Esophagus (tissue), 2 donors: ENCODE measurements around the gene AIFM3. TPM values are rescaled to one million over a fixed set of nuclear protein-coding genes. Genes with fewer than 3 reads are reported as not detected.

Experiments
- H3K27ac ChIP-seq, 2 donors: one replicate each; pipeline ENCODE4 v1.5.1; 2013; ENCODE audit warnings: low read depth in 2 of 2, mild to moderate bottlenecking in 2 of 2, inconsistent platforms in 1 of 2, low read length in 1 of 2, moderate library complexity in 1 of 2
- H3K27me3 ChIP-seq, 2 donors: one replicate each; pipeline ENCODE4 v1.6.1; 2013; ENCODE audit warnings: low read length in 2 of 2, control low read depth in 1 of 2, mild to moderate bottlenecking in 1 of 2; ENCODE audit not compliant: insufficient read depth in 2 of 2, control insufficient read depth in 1 of 2
- H3K36me3 ChIP-seq, 2 donors: one replicate each; pipeline ENCODE4 v1.6.1; 2013; ENCODE audit warnings: low read length in 1 of 2; ENCODE audit not compliant: control insufficient read depth in 2 of 2, insufficient read depth in 2 of 2
- H3K4me1 ChIP-seq, 2 donors: one replicate each; pipeline ENCODE4 v1.6.1; 2013; ENCODE audit warnings: low read length in 1 of 2; ENCODE audit not compliant: control insufficient read depth in 2 of 2, insufficient read depth in 2 of 2
- H3K4me3 ChIP-seq, 2 donors: one replicate each; pipeline ENCODE4 v1.5.1; 2013; ENCODE audit warnings: low read length in 2 of 2, mild to moderate bottlenecking in 2 of 2, low read depth in 1 of 2, moderate library complexity in 1 of 2
- H3K9me3 ChIP-seq, 2 donors: one replicate each; pipeline ENCODE4 v1.6.1; 2013; ENCODE audit warnings: mild to moderate bottlenecking in 2 of 2, low read depth in 1 of 2, low read length in 1 of 2, moderate library complexity in 1 of 2; ENCODE audit not compliant: control insufficient read depth in 2 of 2, insufficient read depth in 1 of 2
- WGBS, 2 donors: extraction: QIAGEN DNeasy Blood & Tissue Kit; methylation state at CpG; one replicate each; pipeline ENCODE4 v1.1.7; 2013; 5-methylcytosine and 5-hydroxymethylcytosine counted together
- polyA plus RNA-seq, 2 donors: library from polyadenylated mRNA; stranded (reverse); fragments of 200-250 nt; gene quantifications; one replicate each; pipeline ENCODE4 v1.2.3, GENCODE V29; 2013
- donor health status: healthy with polysubstance abuse.
- donor health status: Bipolar disorder and iron deficiency.

Gene AIFM3
- polyA plus RNA-seq, 2 donors: 1.1 to 1.7 TPM

DNA sequence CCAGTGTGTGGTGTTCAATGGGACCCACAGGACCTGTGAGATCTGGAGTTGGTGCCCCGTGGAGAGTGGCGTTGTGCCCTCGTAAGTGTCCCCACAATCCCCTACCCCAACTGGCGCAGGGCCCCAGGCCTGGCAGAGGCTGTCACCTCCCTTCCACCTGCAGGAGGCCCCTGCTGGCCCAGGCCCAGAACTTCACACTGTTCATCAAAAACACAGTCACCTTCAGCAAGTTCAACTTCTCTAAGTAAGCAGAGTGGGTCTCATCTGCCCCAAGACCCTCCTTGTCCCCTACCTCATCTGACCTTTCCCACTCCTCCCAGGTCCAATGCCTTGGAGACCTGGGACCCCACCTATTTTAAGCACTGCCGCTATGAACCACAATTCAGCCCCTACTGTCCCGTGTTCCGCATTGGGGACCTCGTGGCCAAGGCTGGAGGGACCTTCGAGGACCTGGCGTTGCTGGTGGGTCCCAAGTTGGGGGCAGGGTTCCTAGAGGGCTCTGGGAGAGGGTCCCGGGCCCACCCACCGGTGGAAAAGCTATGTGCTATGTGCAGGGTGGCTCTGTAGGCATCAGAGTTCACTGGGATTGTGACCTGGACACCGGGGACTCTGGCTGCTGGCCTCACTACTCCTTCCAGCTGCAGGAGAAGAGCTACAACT lies 56.0 kb downstream of the AIFM3 start:
- H3K36me3 ChIP-seq: no peaks in the 10 kb centered on the region
- 82 to 85% methylated on average over 13 of the region's 13 CpGs for WGBS, 2 donors

DNA sequence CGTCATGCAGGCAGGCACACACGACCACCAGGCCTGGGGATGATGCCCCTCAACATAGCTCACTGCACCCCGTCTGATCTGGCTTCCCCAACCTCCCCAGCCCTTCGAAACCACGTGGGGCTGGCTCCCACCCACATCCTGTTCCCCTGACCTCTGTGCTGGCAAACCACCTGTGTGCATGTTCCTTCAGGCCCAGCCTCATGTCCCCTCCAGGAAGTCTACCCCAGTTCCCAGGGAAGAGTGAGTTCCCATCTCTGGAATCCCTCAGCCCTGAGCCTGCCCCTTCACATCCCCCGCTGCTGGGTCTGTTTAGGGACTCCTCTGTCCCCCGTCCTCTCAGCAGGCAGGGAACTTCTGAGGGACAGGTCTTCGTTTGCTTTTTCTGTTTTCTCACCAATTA lies 58.2 kb downstream of the AIFM3 start:
- Histone ChIP-seq H3K27me3 (no peaks in the 10 kb centered on the region), H3K27ac (peak overlapping the region in 1 of 2 donors; percentile 65), H3K9me3 (no peaks in the 10 kb centered on the region), H3K4me1 (peaks cover 2 to 22% of the 10 kb centered on the region in 2 donors), H3K36me3 (no peaks in the 10 kb centered on the region), H3K4me3 (no peak overlapping the region)
- WGBS, 2 donors: 50 to 51% methylated on average over 8 of the region's 8 CpGs

More for the DNA sequence above, 56.0 kb downstream of the AIFM3 start:
- no peak overlapping the region for H3K27ac ChIP-seq
- no peaks in the 10 kb centered on the region for H3K27me3 ChIP-seq
- H3K9me3 ChIP-seq: no peaks in the 10 kb centered on the region
- H3K4me3 ChIP-seq: no peak overlapping the region
- H3K4me1 ChIP-seq: peaks cover 2 to 22% of the 10 kb centered on the region in 2 donors

- H3K9me3 ChIP-seq: no peaks in the 10 kb centered on the region
- peak overlapping the region in 1 of 2 donors; percentile 65 for H3K27ac ChIP-seq
- peaks cover 2 to 22% of the 10 kb centered on the region in 2 donors for H3K4me1 ChIP-seq
- H3K4me3 ChIP-seq: no peak overlapping the region
- H3K36me3 ChIP-seq: no peaks in the 10 kb centered on the region
- WGBS, 2 donors: 67 to 75% methylated on average over 27 of the region's 27 CpGs
- no peaks in the 10 kb centered on the region for H3K27me3 ChIP-seq
Measured at GRCh38 chr22:21025763-21026755, 59.0 kb downstream of the AIFM3 start.

- 59 to 64% methylated on average over 14 of the region's 14 CpGs for WGBS, 2 donors
- no peaks in the 10 kb centered on the region for H3K9me3 ChIP-seq
- no peaks in the 10 kb centered on the region for H3K27me3 ChIP-seq
- no peak overlapping the region for H3K27ac ChIP-seq
- H3K36me3 ChIP-seq: no peaks in the 10 kb centered on the region
- H3K4me1 ChIP-seq: peaks cover 5 to 29% of the 10 kb centered on the region in 2 donors
- H3K4me3 ChIP-seq: no peak overlapping the region
Measured at GRCh38 chr22:21026783-21027692, 60.0 kb downstream of the AIFM3 start.

DNA sequence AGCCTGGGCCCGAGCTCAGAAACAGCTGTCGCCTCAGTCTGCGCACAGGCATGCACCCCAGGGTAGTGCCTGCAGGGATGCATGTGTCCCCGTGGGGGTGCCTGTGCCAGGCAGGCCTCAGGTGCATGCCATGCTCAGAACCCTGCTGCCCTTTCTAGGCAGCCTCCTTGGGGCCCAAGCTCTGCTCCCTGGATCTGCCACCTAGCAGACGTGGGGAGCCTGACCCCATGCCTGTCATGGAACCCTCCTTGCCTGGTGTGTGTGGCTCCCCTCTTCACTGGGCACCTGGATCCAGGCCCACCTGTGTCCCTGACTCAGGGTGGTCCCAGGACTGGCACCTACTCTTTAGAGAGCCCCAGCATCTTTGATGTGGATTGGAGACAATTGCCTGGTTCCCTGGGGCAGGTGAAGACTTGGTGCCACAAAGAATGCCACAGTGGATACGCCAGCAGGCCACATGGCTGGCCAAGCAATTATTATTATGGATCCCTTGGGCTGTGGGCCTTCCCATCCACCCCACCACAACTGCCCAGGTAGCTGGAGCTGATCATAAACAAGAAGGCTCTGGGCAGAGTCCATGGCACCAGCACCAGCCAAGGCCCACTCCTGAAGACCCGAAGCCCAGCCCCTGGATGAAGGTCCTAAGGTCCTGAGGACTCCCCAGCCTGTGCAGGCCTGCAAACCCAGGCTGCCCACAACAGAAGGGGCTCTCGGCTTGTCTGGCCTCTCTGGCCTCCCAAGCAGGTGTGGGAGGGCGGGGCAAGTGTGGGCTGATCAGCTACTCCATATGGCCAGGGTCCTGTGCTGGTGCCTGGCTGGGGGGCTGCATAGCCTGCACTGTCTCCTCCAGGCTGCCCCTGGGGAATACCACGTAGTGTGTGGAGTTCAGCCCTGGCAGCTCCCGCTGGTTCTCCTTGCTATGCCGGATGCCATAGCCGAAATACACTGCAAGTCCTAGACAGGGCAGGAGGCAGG lies 61.5 kb downstream of the AIFM3 start:
- 89 to 91% methylated on average over 13 of the region's 13 CpGs for WGBS, 2 donors
- H3K9me3 ChIP-seq: no peaks in the 10 kb centered on the region
- no peaks in the 10 kb centered on the region for H3K27me3 ChIP-seq

DNA sequence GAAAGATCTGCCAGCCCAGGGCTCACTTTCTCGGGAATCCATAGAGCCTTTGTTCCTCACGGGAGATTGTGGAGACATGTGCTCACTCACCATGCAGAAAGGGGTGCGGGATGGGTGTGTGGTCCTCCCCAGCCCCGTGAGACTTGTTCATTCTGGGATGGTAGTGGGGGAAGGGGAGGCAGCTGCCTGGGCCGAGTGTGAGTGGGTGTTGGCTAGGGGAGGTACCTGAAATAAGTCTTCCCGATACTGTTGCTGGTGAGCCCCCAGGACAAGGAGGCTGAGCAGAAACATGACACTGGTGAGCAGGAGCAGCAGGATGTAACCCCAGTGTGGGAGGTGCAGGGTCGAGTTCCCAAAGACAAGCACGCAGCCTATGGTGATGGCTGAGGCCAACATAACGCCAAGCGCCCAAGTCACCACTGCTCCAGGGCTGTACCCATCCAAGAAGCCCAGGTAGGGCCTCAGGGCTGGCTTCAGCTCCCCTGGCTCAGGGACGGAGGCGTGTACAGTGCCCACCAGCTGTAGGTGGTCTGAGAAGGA lies 62.5 kb downstream of the AIFM3 start:
- Histone ChIP-seq H3K4me3 (no peak overlapping the region), H3K4me1 (peaks cover 5 to 30% of the 10 kb centered on the region in 2 donors), H3K9me3 (no peaks in the 10 kb centered on the region), H3K27me3 (no peaks in the 10 kb centered on the region), H3K27ac (no peak overlapping the region), H3K36me3 (no peaks in the 10 kb centered on the region)
- 70 to 72% methylated on average over 12 of the region's 12 CpGs for WGBS, 2 donors

More for the DNA sequence above, 61.5 kb downstream of the AIFM3 start:
- H3K4me3 ChIP-seq: no peak overlapping the region
- H3K36me3 ChIP-seq: no peaks in the 10 kb centered on the region
- peaks cover 5 to 30% of the 10 kb centered on the region in 2 donors for H3K4me1 ChIP-seq
- no peak overlapping the region for H3K27ac ChIP-seq

- no peak overlapping the region for H3K4me3 ChIP-seq
- H3K36me3 ChIP-seq: no peaks in the 10 kb centered on the region
- WGBS, 2 donors: 90 to 92% methylated on average over 15 of the region's 15 CpGs
- no peaks in the 10 kb centered on the region for H3K9me3 ChIP-seq
- no peak overlapping the region for H3K27ac ChIP-seq
- peaks cover 5 to 30% of the 10 kb centered on the region in 2 donors for H3K4me1 ChIP-seq
- H3K27me3 ChIP-seq: no peaks in the 10 kb centered on the region
Measured at GRCh38 chr22:21030032-21030431, 63.0 kb downstream of the AIFM3 start.
